AG04449 (cell line): ENCODE results near the gene PPIH.
"Not testable (repeated sequence)": the region's sequence is repeated elsewhere in the genome, so short reads cannot be mapped to it uniquely, and the experiment has no call there.

ENCODE experiments used
- CTCF ChIA-PET: fragments of 350-600 bp; formaldehyde crosslinking; extraction: SDS; loops from one replicate; lab custom pipeline; 2021; ENCODE audit warnings: antibody characterized with exemption; lab: Yijun Ruan, JAX
- POLR2A ChIA-PET: fragments of 400-600, 350-600 bp; formaldehyde crosslinking; extraction: SDS; loops from one replicate; lab custom pipeline; 2020; ENCODE audit warnings: antibody characterized with exemption, inconsistent platforms; lab: Yijun Ruan, JAX
- DNase-seq: peaks from one replicate; pipeline ENCODE4 v3.0.0-alpha.2; 2010; ENCODE audit warnings: low read depth, low spot score
- H3K4me3 ChIP-seq: 2 replicates; pipeline ENCODE4 v1.5.1; 2011; ENCODE audit warnings: low read depth, mild to moderate bottlenecking, control low read depth, low read length
- TF ChIP-seq, protein P1 (sequence below): IDR thresholded peaks from one replicate; pipeline ENCODE4 v1.5.1; 2011; ENCODE audit warnings: mild to moderate bottlenecking, moderate library complexity, low read length, control low read depth, inconsistent platforms; ENCODE audit not compliant: insufficient read depth; ENCODE audit errors: missing control alignments

The PPIH gene

DNA sequence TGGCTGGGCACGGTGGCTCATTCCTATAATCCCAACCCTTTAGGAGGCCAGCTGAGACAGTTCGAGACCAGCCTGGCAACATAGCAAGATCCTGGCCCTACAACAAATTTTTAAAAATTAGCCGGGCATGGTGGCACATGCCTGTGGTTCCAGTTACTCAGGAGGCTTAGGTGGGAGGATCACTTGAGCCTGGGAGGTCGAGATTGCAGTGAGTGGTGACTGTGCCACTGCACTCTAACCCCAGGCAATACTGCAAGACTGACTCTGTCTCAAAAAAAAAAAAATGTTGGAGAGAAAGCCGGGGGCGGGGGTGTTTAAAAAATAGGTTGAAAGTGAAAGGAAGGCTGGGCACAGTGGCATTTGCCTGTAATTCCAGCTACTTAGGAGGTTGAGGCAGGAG lies 65.3 kb downstream of the PPIH start:
- no peak overlapping the region for H3K4me3 ChIP-seq
- CTCF ChIA-PET = interaction anchor here (1.1 to 1.2 kb wide), 2 partner anchors 41 to 550 kb away, joined by 3 read pairs; partner anchors contain the start of gene YBX1
- no peak for DNase-seq
- TF ChIP-seq, protein P1, sequence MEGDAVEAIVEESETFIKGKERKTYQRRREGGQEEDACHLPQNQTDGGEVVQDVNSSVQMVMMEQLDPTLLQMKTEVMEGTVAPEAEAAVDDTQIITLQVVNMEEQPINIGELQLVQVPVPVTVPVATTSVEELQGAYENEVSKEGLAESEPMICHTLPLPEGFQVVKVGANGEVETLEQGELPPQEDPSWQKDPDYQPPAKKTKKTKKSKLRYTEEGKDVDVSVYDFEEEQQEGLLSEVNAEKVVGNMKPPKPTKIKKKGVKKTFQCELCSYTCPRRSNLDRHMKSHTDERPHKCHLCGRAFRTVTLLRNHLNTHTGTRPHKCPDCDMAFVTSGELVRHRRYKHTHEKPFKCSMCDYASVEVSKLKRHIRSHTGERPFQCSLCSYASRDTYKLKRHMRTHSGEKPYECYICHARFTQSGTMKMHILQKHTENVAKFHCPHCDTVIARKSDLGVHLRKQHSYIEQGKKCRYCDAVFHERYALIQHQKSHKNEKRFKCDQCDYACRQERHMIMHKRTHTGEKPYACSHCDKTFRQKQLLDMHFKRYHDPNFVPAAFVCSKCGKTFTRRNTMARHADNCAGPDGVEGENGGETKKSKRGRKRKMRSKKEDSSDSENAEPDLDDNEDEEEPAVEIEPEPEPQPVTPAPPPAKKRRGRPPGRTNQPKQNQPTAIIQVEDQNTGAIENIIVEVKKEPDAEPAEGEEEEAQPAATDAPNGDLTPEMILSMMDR = no peak
- POLR2A ChIA-PET = no interaction called here

DNA sequence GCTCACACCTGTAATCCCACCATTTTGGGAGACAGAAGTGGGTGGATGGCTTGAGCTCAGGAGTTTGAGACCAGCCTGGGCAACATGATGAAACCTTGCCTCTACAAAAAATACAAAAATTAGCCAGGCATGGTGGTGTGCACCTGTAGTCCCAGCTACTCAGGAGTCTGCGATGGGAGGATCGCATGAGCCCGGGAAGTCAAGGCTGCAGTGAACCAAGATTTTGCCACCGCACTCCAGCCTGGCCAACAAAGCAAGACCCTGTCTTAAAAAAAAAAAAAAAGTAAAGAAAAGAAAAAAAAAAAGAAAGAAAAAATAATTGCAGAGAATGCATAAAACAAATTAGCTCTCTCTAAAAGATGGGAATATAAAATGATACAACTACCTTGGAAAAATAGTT lies 67.6 kb downstream of the PPIH start:
- POLR2A ChIA-PET = interaction anchor here (0.7 kb wide), 1 partner anchor 92 kb away, joined by 3 read pairs; no protein-coding TSS in a partner anchor

More for the DNA sequence above, 67.6 kb downstream of the PPIH start:
- H3K4me3 ChIP-seq, CTCF ChIA-PET, DNase-seq: not testable (repeated sequence)
